Vagina (tissue), 2 donors: ENCODE data around the gene RHOT2. TPM values are rescaled to one million over a fixed set of nuclear protein-coding genes. Genes with fewer than 3 reads are reported as not detected.

ENCODE experiments used
- DNase-seq, 2 donors: peaks; one replicate each; pipeline ENCODE4 v3.0.0-alpha.2; 2017; ENCODE audit errors: extremely low spot score in 2 of 2
- H3K27ac ChIP-seq: fragments of 200-600 bp; sonication (generic); one replicate; pipeline ENCODE4 v1.5.1; 2019
- H3K27me3 ChIP-seq: fragments of 200-600 bp; sonication (generic); one replicate; pipeline ENCODE4 v1.5.1; 2019
- H3K36me3 ChIP-seq, 2 donors: fragments of 200-600 bp; sonication (generic); one replicate each; pipeline ENCODE4 v1.5.1; 2017 to 2019
- H3K4me1 ChIP-seq: fragments of 200-600 bp; sonication (generic); one replicate; pipeline ENCODE4 v1.5.1; 2019
- H3K4me3 ChIP-seq, 2 donors: fragments of 200-600 bp; sonication (generic); 1 replicate in 1 of 2; 2 replicates in 1 of 2; pipeline ENCODE4 v1.5.1; 2016 to 2019
- H3K9me3 ChIP-seq: fragments of 200-600 bp; sonication (generic); one replicate; pipeline ENCODE4 v1.5.1; 2019
- POLR2A ChIP-seq, 2 donors: fragments of 450-650 bp; IDR thresholded peaks; one replicate each; pipeline ENCODE4 v1.6.1; 2017; ENCODE audit warnings: antibody characterized with exemption in 2 of 2, mild to moderate bottlenecking in 2 of 2, moderate library complexity in 2 of 2
- POLR2AphosphoS5 ChIP-seq, 2 donors: sonication (generic); formaldehyde crosslinking; IDR thresholded peaks; one replicate each; pipeline ENCODE4 v1.9.0; 2017; ENCODE audit warnings: antibody characterized with exemption in 2 of 2, mild to moderate bottlenecking in 2 of 2, low read depth in 1 of 2; ENCODE audit not compliant: insufficient read depth in 1 of 2
- intact Hi-C: fragments of 100-400 bp; cut with DNase I; formaldehyde crosslinking; loops from one replicate; pipeline ENCODE4 v1.15.1; 2023
- total RNA-seq: library from RNA; depleted of rRNA; stranded (reverse); fragments of >200 nt; gene quantifications from one replicate; pipeline ENCODE4 v1.2.3, GENCODE V29; 2016
- TF ChIP-seq, protein P1 (sequence below), 3 experiments: fragments of 450-650 bp in 2 of 3; fragments of 200-600 bp in 1 of 3; sonication (generic) in 1 of 3; IDR thresholded peaks; one replicate each; pipeline ENCODE4 v1.5.1; 2017 to 2019; ENCODE audit warnings: antibody characterized with exemption in 3 of 3, mild to moderate bottlenecking in 2 of 3, moderate library complexity in 2 of 3

RHOT2 gene
- total RNA-seq, 1 donor from 2014 or later = 91.1 TPM

DNA sequence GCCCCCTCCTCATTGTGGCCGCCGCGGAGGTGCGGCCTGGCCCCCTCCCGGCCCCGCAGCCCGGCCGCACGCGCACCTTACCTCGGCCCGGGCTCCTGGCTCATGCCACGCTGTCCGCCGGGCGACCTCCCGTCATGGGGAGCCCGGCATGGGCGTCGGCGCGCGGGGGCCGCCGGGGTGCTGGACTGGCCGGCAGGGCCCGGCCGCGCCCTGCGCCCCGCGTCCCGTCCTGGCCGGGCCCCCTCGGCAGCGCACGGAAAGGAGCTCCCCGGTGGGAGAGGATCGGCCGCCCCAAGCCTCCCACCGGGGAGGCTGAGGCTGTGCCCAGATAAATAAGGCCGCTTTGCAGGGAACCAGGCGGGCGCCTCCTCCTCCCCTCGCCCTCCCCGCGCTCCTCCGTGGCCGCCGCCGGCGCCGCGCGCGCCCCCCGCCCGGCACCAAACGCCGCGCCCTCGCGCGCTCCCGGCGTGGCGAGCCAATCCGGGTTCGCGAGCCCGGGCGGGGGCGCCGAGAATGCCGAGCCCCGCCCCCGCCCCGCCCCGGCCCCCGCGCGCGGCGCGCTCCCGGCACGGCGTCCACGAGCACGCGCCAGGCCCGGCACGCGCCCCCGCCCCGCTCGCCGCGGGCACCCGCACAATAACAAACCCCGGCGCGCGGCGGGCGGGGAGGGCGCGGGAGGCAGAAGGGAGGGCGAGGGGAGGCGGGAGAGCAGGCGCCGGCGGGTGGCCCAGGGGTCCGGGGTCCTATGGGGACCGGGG lies 37.7 kb downstream of the RHOT2 start, which contains the start of gene FBXL16:
TSS of gene FBXL16 (minus strand) at position 371 of the 758 bp plus-strand sequence. CDS start 8,396 bp downstream, outside the sequence.
- no peaks in the 10 kb centered on the region for H3K9me3 ChIP-seq
- peaks cover 17% of the 10 kb centered on the region for H3K4me1 ChIP-seq
- no peak within 1 kb of the TSS for H3K27ac ChIP-seq
- no peak for DNase-seq
- no peaks in the 10 kb centered on the region for H3K36me3 ChIP-seq
- TF ChIP-seq, protein P1, sequence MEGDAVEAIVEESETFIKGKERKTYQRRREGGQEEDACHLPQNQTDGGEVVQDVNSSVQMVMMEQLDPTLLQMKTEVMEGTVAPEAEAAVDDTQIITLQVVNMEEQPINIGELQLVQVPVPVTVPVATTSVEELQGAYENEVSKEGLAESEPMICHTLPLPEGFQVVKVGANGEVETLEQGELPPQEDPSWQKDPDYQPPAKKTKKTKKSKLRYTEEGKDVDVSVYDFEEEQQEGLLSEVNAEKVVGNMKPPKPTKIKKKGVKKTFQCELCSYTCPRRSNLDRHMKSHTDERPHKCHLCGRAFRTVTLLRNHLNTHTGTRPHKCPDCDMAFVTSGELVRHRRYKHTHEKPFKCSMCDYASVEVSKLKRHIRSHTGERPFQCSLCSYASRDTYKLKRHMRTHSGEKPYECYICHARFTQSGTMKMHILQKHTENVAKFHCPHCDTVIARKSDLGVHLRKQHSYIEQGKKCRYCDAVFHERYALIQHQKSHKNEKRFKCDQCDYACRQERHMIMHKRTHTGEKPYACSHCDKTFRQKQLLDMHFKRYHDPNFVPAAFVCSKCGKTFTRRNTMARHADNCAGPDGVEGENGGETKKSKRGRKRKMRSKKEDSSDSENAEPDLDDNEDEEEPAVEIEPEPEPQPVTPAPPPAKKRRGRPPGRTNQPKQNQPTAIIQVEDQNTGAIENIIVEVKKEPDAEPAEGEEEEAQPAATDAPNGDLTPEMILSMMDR (IDR thresholded peaks at IDR 0.05) = no peak
- intact Hi-C loops = no loop called here
- H3K27me3 ChIP-seq = peaks cover 37% of the 10 kb centered on the region
- peak within 1 kb of the TSS in 1 of 2 donors; percentile 19 for H3K4me3 ChIP-seq

DNA sequence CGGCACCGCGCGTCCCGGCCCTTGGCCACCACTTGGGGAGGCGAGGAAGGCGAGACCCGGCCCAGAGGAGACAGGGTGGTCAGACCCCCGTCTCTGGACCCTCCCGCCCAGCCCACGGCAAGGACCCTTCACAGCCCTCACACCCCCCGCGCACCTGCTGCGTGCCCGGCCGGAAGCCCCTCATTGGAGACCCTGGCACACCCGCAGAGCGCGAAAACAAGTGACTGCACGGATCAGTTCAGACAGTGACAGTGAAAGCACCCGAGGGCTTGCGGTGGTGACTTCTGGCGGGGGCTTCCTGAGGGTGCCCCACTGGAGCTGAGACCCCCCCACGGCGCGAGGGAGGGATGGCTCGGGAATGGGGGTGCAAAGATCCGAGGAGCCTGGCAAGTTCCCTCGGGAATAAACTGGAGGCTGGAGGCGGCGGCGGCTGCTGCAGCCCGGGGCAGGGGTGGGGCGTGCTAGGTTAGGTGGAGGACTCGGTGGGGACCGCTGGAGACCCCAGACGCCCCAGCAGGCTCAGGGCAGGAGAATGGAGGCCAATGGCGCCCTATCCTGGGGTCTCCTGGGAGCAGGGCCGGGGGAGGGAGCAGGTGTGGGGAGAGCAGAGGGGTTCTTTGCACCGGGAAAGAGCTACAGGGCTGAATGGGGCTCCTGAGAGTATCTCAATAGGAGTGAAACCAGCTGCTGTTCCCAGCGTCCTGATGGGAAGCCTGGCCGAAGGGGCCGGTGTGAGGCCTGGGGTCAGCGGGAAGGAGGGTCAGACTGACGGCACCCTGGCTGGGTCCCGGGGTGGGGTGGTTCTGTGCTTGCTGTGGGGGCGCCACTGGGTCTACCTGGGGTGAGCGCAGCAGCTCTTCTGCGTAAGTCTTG lies 38.5 kb downstream of the RHOT2 start:
- peaks cover 11% of the 10 kb centered on the region for H3K4me1 ChIP-seq
- TF ChIP-seq POLR2A (IDR thresholded peaks at IDR 0.05) (no peak), POLR2AphosphoS5 (IDR thresholded peaks at IDR 0.05; ENCODE audit: insufficient read depth in 1 of 2, low read depth in 1 of 2) (no peak)
- TF ChIP-seq, protein P1 (IDR thresholded peaks at IDR 0.05) = no peak
- DNase-seq = no peak

DNA sequence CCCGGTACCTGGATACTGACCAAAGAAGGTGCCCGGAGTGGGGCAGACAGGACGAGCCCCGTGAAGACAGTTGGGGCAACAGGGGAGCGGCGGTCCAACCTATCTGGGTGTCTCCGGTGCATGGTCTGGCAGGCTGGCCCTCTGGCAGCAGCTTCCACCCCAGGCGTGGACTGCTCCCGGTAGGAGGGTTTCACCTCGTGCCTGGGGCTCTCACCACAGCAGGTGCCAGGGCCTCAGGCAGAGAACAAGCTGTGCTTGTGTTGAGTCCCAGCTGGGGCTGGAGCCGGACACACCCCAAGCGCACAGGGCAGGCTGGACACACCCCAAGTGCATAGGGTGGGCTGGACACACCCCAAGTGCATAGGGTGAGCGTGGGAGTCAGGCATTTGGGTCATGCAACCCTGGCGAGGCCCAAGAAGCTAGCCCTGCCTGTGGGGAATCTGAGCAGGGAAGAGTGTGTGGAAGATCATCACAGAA lies 39.2 kb downstream of the RHOT2 start:
- no peaks in the 10 kb centered on the region for H3K9me3 ChIP-seq
- H3K27me3 ChIP-seq = peaks cover 28% of the 10 kb centered on the region
- no peaks in the 10 kb centered on the region for H3K36me3 ChIP-seq
- no peak overlapping the region for H3K27ac ChIP-seq
- TF ChIP-seq POLR2A (IDR thresholded peaks at IDR 0.05) (no peak), POLR2AphosphoS5 (IDR thresholded peaks at IDR 0.05; ENCODE audit: insufficient read depth in 1 of 2, low read depth in 1 of 2) (no peak)
- TF ChIP-seq, protein P1 (IDR thresholded peaks at IDR 0.05) = no peak
- intact Hi-C loops = no loop called here
- H3K4me3 ChIP-seq = no peak overlapping the region
- DNase-seq = no peak
- peaks cover 11% of the 10 kb centered on the region for H3K4me1 ChIP-seq

More for the DNA sequence above, 38.5 kb downstream of the RHOT2 start:
- intact Hi-C loops = no loop called here
- H3K9me3 ChIP-seq = no peaks in the 10 kb centered on the region
- H3K27ac ChIP-seq = no peak overlapping the region
- peaks cover 34% of the 10 kb centered on the region for H3K27me3 ChIP-seq
- peak overlapping the region in 1 of 2 donors; percentile 19 for H3K4me3 ChIP-seq
- no peaks in the 10 kb centered on the region for H3K36me3 ChIP-seq

DNA sequence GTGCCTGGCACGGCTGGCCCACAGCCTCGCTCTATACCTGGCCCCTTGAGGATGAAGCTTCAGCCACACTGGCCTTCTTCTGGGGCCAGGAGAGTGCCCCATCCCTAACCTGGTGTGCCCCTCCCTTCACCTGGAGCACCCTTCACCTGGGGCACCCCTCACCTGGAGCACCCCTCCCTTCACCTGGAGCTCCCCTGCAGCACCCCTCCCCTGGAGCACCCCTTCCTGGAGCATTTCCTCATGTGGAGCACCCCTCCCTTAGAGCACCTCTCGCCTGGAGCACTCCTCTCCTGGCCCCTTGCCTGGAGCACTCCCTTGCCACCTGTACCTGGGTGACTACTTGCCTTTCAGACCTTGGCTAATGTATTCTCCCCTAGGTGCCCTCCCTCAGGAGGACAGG lies 40.1 kb downstream of the RHOT2 start:
- Histone ChIP-seq H3K4me1 (peaks cover 11% of the 10 kb centered on the region), H3K36me3 (no peaks in the 10 kb centered on the region), H3K27me3 (peaks cover 23% of the 10 kb centered on the region), H3K4me3 (no peak overlapping the region), H3K27ac (no peak overlapping the region), H3K9me3 (no peaks in the 10 kb centered on the region)
- intact Hi-C loops = no loop called here
- no peak for DNase-seq
- TF ChIP-seq POLR2A (IDR thresholded peaks at IDR 0.05) (no peak), POLR2AphosphoS5 (IDR thresholded peaks at IDR 0.05; ENCODE audit: insufficient read depth in 1 of 2, low read depth in 1 of 2) (no peak)
- TF ChIP-seq, protein P1 (IDR thresholded peaks at IDR 0.05) = no peak
